PC-9 (cell line): ENCODE results near the gene HEY2. TPM values are rescaled to one million over a fixed set of nuclear protein-coding genes. Genes with fewer than 3 reads are reported as not detected.

Experiments used
- BruUV-seq: library from RNA; stranded (reverse); fragments of 400-500 nt; replicated peaks from 2 replicates; lab custom pipeline; 2021; lab: Mats Ljungman, UMichigan
- CTCF ChIA-PET: fragments of 300-600 bp; sonication (Branson Sonifier 250); formaldehyde crosslinking; loops from one replicate; lab custom pipeline; 2022; ENCODE audit warnings: antibody characterized with exemption; lab: Charles Lee
- POLR2A ChIA-PET: fragments of 300-600 bp; sonication (Branson Sonifier 250); formaldehyde crosslinking; loops from one replicate; lab custom pipeline; 2022; ENCODE audit warnings: antibody characterized with exemption; ENCODE audit not compliant: unreplicated experiment; lab: Charles Lee
- DNase-seq, 2 experiments: peaks; one replicate each; pipeline versions ENCODE4 v3.0.0 to v3.0.0-alpha.2; 2015 to 2022; ENCODE audit warnings: mixed read lengths in 1 of 2
- H2AFZ ChIP-seq: fragments of 200-600 bp; sonication (generic); 2 replicates; pipeline ENCODE4 v1.8.1; 2017; ENCODE audit warnings: antibody characterized with exemption
- H3F3A ChIP-seq: fragments of 200-600 bp; sonication (generic); 2 replicates; pipeline ENCODE4 v1.8.1; 2017; ENCODE audit warnings: antibody characterized with exemption, mild to moderate bottlenecking, low read depth; ENCODE audit not compliant: insufficient read depth
- H3K27ac ChIP-seq: fragments of 200-600 bp; sonication (generic); 2 replicates; pipeline ENCODE4 v1.6.1; 2016; ENCODE audit warnings: mixed run types
- H3K27me3 ChIP-seq: fragments of 200-600 bp; sonication (generic); 2 replicates; pipeline ENCODE4 v1.6.1; 2016; ENCODE audit warnings: low read depth, mixed run types; ENCODE audit not compliant: insufficient read depth
- H3K36me3 ChIP-seq: fragments of 200-600 bp; sonication (generic); 2 replicates; pipeline ENCODE4 v1.6.1; 2016; ENCODE audit warnings: low read depth, mixed run types
- H3K4me1 ChIP-seq: fragments of 200-600 bp; sonication (generic); replicated peaks from 2 replicates; pipeline ENCODE4 v1.6.1; 2016; ENCODE audit warnings: mixed run types; ENCODE audit not compliant: insufficient read depth
- H3K4me2 ChIP-seq: fragments of 200-600 bp; sonication (generic); 2 replicates; pipeline ENCODE4 v1.6.1; 2017; ENCODE audit warnings: mixed run types
- H3K4me3 ChIP-seq: fragments of 200-600 bp; sonication (generic); 2 replicates; pipeline ENCODE4 v1.6.1; 2016; ENCODE audit warnings: mixed run types
- H3K79me2 ChIP-seq: fragments of 200-600 bp; sonication (generic); 2 replicates; pipeline ENCODE4 v1.6.1; 2017; ENCODE audit warnings: low read depth, mixed run types
- H3K9me2 ChIP-seq: fragments of 200-600 bp; sonication (generic); 2 replicates; pipeline ENCODE4 v1.8.1; 2017; ENCODE audit warnings: mild to moderate bottlenecking; ENCODE audit not compliant: insufficient read depth
- H3K9me3 ChIP-seq: fragments of 200-600 bp; sonication (generic); 2 replicates; pipeline ENCODE4 v1.8.1; 2016; ENCODE audit warnings: low read depth; ENCODE audit not compliant: insufficient read depth
- H4K20me1 ChIP-seq: fragments of 200-600 bp; sonication (generic); 2 replicates; pipeline ENCODE4 v1.8.1; 2017; ENCODE audit not compliant: insufficient read depth
- EZH2 ChIP-seq: fragments of 200-600 bp; sonication (generic); IDR thresholded peaks from 2 replicates; pipeline ENCODE4 v1.8.0; 2017; ENCODE audit warnings: antibody characterized with exemption, low read depth
- intact Hi-C: fragments of 100-400 bp; cut with micrococcal nuclease; formaldehyde crosslinking; loops from one replicate; pipeline ENCODE4 v1.10.0; 2022; ENCODE audit not compliant: unreplicated experiment
- total RNA-seq: library from RNA; stranded (reverse); gene quantifications from 2 replicates; pipeline ENCODE4 v1.2.3, GENCODE V29; 2021
- TF ChIP-seq, protein P1 (sequence below): fragments of 200-600 bp; sonication (generic); conservative IDR thresholded peaks from 2 replicates; pipeline ENCODE4 v1.6.1; 2017; ENCODE audit warnings: mixed run types, antibody characterized with exemption, mild to moderate bottlenecking, moderate library complexity

HEY2 gene
- total RNA-seq, 1 experiment from 2014 or later: not detected

DNA sequence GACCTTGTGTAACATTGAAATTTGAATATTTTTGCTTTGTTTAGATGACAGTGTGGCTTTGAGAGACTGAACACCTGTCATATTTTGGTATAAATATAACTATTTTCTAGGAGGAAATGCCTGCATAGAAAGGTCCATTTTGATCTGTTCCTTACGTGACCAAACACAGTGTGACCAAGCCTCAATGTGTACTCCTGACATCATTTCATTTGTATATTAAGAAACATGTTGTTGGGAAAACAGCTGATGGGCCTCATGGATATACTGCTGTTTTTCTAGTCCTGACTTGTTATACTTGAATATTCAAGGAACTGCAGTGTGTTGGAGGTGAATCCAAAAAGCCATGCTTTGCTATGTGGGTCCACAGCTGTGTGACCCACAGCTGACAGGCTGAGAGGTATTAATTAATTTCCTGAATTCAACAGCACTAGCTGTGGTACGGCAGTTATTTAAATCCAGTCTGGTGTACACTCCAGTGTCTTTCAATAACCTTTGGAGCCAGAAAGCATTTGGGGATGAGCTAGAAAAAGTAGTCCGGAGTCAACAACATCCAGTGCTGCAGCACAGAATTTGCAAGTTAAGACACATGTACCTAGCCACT is 60.2 kb downstream of the HEY2 start:
- CTCF ChIA-PET: no interaction called here
- Histone ChIP-seq H3K27me3 (no peaks in the 10 kb centered on the region), H3K4me3 (no peak overlapping the region), H3K36me3 (peaks cover 8% of the 10 kb centered on the region; the same call in 1 of the 2 replicates), H3F3A (peaks cover 14% of the 10 kb centered on the region; the same call in 1 of the 2 replicates), H3K9me2 (no peaks in the 10 kb centered on the region; the same call in 1 of the 2 replicates), H3K79me2 (peaks cover 37% of the 10 kb centered on the region), H3K27ac (no peak overlapping the region), H3K4me2 (no peak overlapping the region), H2AFZ (no peak overlapping the region), H3K4me1 (peaks cover 23% of the 10 kb centered on the region), H3K9me3 (no peaks in the 10 kb centered on the region), H4K20me1 (no peaks in the 10 kb centered on the region)
- POLR2A ChIA-PET: no interaction called here
- BruUV-seq: no TSS peak
- intact Hi-C loops: no loop called here
- TF ChIP-seq, protein P1, sequence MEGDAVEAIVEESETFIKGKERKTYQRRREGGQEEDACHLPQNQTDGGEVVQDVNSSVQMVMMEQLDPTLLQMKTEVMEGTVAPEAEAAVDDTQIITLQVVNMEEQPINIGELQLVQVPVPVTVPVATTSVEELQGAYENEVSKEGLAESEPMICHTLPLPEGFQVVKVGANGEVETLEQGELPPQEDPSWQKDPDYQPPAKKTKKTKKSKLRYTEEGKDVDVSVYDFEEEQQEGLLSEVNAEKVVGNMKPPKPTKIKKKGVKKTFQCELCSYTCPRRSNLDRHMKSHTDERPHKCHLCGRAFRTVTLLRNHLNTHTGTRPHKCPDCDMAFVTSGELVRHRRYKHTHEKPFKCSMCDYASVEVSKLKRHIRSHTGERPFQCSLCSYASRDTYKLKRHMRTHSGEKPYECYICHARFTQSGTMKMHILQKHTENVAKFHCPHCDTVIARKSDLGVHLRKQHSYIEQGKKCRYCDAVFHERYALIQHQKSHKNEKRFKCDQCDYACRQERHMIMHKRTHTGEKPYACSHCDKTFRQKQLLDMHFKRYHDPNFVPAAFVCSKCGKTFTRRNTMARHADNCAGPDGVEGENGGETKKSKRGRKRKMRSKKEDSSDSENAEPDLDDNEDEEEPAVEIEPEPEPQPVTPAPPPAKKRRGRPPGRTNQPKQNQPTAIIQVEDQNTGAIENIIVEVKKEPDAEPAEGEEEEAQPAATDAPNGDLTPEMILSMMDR: no peak
- TF ChIP-seq EZH2: no peak
- no peak for DNase-seq

DNA sequence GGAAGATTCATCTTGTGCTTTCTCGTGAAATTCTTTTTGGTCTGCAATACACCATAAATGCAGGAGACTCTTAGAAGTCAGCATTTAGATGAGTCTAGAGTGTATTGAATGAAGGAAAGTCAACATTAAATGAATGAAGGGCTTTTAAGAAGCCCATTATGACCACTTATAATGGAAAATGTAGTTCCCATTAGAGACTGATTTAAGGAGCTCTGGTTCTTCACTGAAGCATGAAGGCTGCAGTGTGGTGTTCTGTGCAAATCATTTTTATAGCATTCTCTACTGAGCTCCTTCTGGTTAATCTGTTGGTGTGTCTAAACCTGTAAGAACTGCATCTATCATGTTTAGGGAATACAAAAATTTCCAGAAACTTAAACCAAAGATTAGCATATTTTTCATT is 61.0 kb downstream of the HEY2 start:
- Histone ChIP-seq H3K4me3 (no peak overlapping the region), H3K9me2 (no peaks in the 10 kb centered on the region; the same call in 1 of the 2 replicates), H4K20me1 (no peaks in the 10 kb centered on the region), H2AFZ (no peak overlapping the region), H3F3A (peaks cover 14% of the 10 kb centered on the region; the same call in 1 of the 2 replicates), H3K27ac (no peak overlapping the region), H3K4me2 (no peak overlapping the region), H3K36me3 (peaks cover 11% of the 10 kb centered on the region; the same call in 1 of the 2 replicates), H3K27me3 (no peaks in the 10 kb centered on the region), H3K4me1 (peaks cover 28% of the 10 kb centered on the region), H3K9me3 (no peaks in the 10 kb centered on the region), H3K79me2 (peaks cover 35% of the 10 kb centered on the region)
- POLR2A ChIA-PET: no interaction called here
- intact Hi-C loops: no loop called here
- CTCF ChIA-PET: no interaction called here
- BruUV-seq: no TSS peak
- DNase-seq: no peak
- TF ChIP-seq EZH2: no peak
- TF ChIP-seq, protein P1: no peak

Other genes starting within 250 kb of the HEY2 start
- 47.6 and 51.0 TPM in 2 replicates for gene NCOA7, start 41.3 kb downstream of the HEY2 start, total RNA-seq
- 13.6 and 14.4 TPM in 2 replicates for gene HINT3, start 207.1 kb downstream of the HEY2 start, total RNA-seq
- gene TRMT11, start 236.9 kb downstream of the HEY2 start, total RNA-seq: 24.2 and 26.0 TPM in 2 replicates